RPMI7951 (cell line): Measurements from ENCODE around the gene HAND1. TPM values are rescaled to one million over a fixed set of nuclear protein-coding genes. Genes with fewer than 3 reads are reported as not detected.

Experiments
- DNase-seq: peaks from one replicate; pipeline ENCODE4 v3.0.0-alpha.2; 2012; ENCODE audit warnings: low read depth
- total RNA-seq: library from RNA; depleted of rRNA; stranded (reverse); fragments of >200 nt; shearing (Covaris generic); gene quantifications from 2 replicates; pipeline ENCODE4 v1.2.3, GENCODE V29; 2014

Gene HAND1
- total RNA-seq, 1 experiment from 2014 or later, result not detected

DNA sequence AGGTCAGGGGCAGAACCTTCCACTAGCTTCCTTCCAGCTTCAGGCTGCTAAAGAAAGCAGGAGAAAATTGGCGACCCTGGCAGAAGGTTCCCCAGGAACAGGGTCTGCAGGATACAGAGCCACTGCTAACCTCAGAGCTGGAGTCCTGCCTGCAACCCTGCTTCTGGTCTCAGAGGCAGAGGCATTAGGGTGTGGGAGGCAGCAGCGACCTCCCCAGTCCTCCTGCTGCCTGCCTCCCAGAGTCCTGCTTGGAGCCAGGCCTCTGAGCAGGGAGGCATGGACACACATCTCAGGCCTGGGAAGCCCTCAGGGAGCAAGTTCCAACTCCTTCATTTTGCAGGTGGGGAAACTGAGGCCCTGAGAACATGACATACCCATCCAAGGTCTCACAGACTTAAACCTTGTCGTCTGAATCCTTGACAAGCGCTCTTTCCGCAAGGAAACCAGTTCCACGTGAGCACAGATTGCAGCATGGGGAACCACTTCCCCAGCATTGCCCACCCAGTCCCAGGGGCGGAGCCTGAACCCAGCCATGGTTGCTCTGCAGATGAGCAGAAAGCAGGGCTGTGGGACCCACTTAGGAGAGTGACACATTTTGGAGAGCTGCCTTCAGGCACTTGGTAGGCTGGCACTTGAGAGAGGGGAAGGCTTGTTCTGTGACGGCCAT lies 28.2 kb upstream of the HAND1 start:
- DNase-seq, result no peak

DNA sequence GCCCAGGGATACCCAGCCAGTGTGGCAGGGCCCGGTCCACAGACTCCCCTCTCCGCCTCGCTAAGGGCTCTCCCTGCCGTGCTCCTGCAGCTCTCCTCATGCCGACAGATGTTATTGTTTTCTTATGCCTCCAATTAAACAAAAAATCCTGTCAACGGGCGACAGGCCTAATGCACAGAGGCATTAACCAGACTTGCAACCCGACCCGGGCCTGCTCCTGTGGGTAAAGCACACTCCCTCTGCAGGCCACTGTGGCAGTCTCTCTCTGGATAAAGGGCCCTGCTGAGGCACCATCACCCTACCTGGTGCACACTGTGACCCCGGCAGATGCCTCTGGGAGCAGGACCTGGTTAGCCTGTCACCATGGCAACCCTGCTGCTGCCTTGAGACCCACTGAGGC lies 27.5 kb upstream of the HAND1 start:
- DNase-seq, result no peak

DNA sequence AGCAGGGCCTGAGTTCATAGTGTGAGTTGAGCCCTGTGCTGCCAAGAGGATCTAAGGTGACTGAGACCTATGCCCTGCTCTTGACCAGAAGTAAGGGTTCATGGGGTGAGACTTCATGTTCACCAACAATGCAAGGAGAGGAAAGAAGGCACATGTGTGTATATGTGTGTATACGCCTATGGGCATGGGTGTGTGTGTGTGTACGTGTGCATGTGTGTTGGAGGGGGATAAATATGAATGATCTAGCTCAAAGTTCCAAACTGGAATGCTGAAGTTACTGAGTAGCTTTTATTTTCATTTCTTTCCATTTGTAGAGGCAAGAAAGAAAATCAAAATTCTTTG lies 25.6 kb upstream of the HAND1 start:
- no peak for DNase-seq

DNA sequence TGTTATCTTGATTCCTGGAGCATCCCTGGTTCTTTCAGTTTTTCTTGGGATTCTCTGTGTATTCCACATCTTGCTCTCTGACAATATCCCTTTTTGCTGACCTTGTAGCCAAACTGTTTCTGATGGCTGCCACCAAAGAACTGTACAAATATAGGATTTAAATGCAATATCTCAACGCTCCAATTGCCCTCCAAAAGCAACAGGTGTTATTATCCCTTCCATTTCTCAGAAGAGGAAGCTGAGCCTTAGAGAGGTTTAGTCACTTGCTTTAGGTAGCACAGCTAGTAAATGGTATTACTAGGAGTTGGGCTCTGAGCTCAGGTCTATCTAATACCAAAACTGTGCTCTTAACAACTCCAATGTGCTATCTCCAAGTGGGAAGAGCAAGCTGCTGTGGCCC lies 24.2 kb upstream of the HAND1 start:
- no peak for DNase-seq

DNA sequence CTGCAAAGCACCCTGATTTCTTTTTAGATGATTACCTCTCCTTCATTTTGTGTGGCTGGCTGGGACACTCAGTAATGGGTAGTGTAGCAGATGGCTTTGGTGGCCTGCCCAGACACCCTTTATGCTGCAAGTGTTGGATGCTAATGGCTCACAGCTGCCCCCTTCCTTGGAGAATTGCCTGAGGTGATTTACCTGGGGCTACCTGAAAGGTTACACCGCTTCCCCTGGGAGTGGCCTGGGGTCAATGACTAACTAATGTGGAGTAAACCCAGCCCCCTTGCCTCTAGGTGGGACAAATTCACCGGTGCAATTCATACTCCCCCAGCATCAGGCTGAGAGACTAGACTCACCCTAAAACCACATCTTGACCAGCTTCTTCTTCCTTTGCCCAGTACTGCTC lies 23.5 kb upstream of the HAND1 start:
- no peak for DNase-seq

DNA sequence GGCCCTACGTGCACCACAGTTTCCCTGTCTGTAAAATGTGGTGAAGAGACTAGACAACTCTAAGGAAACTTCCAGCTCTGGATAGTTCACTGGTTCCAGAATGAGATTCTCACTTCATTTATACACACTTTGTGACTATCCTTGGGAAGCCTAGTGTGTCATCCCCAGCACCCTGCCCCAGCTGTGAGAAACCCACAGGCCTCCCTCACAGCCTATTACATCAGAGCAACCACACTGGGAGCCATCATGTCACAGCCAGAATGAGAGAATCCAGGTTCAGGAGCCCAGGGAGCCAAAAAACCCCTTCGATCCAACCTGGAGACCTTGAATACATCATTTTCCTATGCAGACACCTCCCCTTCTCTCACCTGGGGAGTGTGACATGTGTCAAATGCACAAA lies 21.0 kb upstream of the HAND1 start:
- DNase-seq, result no peak

DNA sequence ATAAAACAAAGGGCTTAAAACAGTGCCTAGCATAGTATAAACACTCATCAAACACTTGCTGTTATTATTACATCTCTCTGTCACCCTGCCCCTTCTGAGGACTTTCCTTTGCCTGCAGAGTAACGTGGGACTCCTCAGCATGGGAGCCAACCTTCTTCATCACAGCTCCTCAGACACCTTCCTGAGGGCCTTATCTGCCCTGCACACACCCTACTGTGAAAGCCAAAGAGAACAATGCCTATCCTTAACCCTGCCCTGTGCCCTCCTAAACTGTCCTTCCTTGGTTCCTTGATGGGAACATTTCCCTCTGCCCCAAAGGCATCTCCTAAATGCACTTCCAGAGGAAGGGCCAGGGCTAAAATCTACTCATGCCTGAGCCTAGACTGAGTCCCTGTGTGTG lies 20.6 kb upstream of the HAND1 start:
- no peak for DNase-seq

DNA sequence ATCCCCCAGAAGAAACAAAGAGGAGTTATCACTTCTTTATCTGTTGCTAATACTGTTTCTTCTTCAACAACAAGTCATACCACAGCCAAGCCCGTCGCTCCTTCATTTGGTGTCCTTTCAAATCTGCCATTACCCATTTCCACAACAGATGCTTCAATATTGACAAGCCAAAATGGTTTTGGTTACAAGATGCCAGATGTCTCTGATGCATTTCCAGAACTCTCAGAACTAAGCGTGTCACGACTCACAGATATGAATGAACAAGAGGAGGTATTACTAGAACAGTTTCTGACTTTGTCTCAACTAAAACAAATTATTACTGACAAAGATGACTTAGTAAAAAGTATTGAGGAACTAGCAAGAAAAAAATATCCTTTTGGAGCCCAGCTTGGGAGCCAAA lies 16.0 kb upstream of the HAND1 start:
- no peak for DNase-seq

DNA sequence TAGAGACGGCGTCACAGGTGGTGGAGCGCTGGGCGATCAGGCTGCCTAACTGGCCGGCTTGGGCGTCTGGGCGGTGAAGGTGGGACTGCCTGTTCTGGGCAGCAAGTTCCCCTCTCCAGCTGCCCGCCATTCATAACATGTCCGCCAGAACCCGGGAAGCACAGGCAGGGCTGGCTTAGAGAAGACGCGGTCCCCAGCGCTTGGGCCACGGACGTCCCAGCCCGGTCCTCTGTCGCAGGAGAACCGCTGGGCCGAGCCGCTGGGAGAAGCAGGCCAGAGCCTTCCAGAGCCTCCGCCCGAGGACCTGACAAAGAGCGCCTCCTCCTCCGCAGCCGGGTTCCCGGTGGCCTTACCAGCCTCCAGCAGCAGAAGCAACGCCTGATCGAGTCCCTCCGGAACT lies 15.2 kb upstream of the HAND1 start:
- no peak for DNase-seq

DNA sequence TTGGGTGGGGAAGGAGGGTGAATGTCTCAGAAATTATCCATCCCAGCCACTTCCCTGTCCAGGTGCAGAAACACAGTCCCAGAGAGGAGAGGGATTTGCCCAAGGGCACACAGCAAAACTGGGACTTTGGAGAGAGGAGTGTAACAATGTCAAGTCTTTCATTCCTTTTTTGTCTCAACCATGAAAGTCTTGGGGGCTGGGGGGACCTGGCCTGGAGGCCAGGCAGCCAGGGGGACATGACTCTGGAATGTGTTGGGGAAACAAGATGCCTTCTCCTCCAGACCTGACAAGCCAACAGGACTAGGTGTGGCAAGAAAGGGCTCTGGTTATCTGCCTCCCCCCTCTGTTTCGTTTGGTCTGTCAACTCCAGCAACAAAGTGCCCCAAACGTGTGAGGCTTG lies 13.9 kb upstream of the HAND1 start:
- no peak for DNase-seq

DNA sequence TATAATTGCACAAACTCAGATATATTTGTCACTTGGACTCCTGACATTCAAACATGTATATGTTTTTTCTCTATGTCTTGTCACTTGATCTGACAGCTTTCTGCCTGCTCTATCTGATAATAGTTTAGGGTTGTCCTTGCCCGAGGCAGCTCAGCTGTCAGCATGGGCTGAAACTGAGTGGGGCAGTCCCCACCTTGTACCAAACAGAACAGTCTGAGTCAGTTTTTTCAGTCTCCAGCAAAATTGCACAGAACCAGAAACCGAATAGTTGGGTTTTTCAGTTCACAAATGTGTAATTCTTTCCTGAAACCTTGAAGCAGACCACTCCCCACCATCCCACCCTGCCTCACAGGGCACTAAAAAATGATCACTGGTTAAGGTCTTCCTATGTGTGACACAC lies 9.5 kb upstream of the HAND1 start:
- DNase-seq, result no peak

DNA sequence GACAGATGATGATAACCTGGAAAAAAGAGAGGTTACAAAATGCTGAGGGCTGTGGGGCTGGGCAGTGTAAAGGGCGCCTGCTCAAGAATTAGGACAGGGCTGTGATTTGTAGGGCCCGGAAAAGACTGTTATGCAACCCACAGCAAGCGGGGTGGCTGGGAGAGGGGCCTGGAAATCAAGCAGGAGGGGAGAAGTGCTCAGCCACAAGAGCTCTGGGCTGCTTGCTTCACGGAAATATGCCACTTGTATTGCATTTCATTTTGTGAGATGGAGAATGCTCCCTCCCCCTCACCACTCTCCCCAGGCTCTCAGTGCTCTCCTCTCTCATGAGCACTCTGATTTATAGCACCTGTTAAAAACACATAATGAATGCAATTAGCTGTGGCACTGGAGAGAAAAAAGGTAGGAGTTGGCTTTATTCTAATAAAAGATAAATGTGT lies 8.4 kb upstream of the HAND1 start:
- DNase-seq, result no peak

DNA sequence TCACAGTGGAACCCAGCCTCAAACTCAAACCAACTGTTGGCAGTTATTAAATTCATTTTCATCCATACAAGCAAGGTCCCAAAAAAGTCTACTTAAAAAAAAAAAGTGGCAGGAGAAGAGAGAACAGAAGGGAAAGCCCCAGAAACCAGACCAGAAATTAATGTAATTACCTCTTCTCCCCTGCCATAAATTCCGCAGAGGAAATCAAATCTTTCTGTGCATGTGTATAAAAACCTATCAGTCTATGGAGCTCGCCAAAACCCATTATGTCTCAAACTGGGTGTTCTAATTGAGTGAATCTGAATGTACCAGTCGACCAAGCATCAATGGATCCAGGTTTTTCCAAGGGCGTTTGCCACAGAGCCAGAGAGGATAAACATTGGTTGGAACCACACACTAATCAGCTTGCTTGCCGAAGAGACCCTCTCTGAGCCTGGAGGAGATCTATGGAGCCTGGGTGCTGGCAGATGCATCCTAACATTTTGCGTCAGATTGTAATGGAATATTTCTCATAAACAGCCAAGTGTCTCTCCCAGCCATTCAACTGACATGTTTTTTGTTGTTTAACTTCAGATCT lies 7.9 kb upstream of the HAND1 start:
- DNase-seq, result no peak

DNA sequence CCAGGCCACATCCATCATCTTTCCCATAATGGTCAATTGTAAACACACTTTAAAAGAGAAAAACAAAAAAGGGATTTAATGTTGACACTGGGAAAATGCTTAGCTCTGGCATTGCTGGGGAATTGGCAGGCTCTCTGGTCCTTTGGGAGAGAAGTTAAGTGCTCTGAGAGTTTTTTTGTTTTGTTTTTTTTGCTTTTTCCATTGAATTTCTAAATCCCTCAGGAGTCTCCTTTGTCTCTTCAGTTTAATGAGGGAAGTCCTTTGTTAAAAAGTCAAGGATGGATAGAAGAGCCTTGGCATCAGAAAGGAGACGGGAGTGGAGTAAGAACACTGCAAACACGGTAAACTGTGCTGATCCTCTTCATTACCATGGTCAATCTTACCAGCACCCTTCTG lies 7.1 kb upstream of the HAND1 start:
- DNase-seq, result no peak

DNA sequence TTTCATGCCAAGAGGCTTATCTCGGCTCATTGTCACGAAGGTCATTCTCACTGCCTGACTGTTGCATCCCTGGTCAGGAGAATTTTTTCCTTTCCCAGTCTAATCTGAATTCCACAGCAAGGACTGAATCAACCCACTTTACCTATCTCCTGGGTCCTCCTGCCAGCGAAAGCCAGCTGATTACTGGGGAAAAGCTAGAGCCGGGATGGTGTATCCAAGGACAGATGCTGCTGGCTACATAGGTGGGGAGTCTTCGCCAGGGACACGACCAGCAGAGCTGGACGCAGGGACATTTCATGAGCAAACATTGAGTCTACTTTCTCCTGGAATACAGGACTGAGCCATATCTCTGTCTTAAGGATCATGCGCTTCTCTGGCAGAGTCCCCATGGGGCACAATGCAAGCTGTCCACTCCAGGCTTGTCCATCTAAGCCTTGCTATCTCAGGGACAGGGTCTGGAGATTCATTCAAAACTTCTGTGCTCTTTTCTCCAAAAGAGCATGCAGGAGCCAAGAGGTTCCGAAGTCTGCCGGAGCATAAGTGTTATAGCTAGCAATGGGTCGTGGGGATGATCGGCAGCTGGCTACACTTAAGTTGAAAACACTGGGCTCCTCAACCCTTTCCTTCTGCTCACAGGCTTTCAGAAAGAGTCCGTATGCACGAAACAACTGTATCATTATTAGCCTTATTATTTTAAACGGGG lies 6.5 kb upstream of the HAND1 start:
- DNase-seq, result no peak

DNA sequence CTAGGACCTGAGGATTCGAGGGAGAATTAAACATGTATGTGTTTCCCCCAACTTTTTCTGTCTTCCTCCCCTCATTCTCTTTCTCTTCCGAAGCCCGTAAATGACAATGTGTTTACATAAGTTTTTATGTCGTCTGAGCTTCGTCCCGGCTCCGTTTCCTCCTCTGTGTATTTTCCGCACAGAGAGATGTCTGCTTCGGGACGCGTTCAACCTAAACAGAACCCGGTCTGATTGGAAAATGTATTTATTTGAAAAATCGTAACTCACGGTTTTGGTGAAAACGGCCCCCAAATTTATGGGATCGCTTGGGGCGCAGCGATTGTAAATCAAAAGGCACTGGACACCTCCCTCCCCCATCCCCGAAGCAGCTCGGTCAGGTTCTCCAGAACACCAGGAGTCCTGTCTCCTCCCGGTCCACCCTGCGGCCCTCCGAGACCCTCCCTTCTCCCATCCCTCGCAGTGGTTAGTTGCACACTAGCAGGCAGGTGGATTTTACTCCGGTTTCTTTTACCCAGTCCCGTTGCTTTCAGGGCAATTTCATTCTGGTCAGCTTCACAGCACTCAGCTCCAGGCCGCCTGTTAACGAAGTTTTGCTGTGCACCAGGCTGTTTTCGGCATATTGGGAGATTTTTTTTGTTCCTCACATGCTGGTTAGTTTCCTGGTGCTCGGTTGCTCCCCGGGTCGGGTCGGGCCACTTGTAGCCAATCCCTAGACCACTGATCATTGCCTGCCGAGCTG lies 5.8 kb upstream of the HAND1 start:
- no peak for DNase-seq

DNA sequence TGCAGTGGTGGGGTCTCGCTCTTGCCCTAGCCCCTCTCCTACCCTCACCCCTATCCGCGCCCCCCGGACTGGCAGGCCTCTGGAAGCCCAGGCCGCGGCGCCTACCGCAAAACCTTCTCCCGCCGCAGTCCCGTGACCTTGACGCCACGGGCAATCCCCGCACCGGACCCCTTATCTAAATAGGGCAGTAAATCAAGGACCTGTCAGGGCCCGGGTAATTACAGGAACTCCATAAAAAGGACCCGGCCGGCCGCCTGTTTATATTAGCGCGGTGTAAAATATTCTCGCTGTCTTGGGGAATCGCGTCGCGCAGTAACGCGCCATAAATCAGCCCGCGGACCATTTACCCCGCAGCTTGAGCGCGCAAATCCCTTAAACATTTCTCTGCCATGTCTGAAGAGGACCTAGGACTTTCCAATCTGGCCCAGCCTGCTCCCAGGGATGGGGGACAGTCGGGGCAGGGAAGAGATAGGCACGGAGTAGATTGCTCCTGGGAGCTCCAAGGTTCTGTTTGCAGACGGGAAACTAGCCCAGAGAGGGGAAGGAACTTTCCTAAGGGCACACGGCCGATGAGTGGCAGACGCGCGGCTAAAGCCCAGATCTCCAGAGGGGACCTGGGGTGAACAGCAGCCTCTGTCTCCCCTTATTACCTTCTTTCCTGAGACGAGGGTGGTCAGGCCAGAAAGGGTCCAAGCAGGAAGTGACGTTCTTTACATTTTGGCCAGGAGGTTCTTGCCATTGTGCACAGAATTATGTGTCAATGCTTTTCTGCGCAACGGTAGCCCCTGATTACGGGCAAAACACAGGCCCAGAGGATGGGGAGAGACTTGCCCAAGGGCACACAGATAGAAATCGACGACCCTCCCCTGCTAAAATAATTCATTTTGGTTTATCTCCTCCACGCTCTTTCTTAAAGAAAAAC lies 4.8 kb upstream of the HAND1 start:
- DNase-seq, result no peak

DNA sequence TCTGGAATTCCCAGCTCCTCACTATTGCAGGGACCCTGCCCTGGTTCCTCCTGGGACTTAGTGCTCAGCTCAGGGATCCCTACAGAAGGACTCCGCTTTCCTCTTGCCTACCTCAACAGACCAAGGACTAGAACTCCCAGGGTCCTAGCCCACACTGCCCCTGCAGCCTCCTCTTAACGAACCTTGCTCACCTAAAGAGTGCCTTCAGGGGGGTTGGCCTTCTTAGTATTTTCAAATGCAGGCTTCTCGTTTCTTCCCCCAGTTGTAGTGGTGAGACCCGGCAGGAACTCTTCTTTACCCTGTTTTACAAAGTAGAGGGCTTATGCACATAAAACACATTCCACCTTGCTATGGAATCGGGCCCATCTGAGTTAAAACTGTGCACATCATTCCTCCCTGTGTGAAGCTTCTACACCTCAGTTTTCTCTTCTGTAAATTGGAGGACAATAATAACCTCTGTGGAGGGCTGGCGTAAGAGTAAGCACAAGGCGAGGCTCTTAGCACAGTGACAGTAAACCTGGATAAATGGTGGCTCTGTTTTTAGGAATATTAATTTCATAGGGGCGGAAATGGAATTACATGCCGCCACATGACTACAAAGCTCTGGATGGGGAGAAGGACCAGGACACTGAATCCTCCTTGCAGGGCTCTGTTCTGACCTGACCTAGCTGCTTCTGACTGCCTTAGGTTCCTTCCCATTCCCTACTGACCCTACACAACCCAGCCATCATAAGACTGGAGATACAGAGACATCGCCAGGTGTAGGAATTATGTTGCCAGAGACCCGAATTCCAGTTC lies 3.8 kb upstream of the HAND1 start:
- DNase-seq, result no peak

DNA sequence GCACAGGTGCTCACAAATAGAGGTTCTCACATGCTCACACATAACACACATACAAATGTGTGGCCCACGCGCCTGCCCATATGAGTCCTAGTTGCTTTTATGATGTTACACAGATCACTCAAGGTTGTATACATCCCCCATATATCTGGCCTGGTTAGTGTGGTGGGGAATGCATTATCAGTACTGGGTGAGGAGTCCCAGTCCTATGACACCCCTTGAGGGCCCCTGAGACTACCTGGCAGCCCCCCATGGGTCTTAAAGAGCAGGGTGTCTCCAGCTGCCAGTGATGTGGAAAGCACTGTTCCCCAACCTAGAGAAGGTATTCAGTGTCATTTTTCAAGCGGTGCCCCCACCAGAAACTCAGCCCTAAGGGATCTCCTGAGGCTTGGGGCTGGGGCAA lies 2.8 kb upstream of the HAND1 start:
- no peak for DNase-seq

DNA sequence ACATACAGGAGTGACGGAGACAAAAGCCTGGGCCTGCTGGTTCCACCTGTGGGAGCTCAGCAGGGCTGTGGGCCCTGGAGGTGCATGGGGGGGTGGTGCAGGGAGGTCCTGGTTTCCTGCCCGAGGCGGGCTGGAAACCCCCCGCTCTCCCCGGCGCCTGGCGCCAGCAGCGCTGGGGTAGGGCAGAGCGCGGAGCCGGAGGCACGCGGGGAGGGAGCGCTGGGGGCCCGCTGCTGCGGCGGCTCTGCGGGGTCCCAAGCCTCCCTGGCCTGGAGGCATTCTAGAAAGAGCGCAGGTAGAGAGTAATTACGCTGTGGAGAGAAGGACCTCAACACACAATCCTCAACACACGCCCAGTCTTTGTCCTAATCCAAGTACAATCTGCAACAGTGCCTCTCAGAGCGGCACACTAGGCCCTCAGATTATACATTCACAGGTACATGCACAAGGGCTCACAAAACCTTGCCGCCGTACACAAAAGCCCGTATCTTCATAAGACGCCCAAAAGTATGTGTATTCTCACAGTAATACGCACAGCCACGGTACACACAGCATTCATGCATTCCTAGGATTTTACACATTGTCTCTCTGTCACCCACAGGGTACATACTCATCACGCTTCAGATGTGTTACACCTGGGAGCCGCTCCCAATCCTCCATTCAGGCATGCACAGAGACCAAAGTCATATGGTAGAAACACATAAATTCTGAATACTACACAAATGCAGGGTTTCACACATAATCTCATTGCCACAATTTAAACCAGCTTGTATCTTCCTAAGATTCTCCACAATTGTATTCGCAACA lies 2.1 kb upstream of the HAND1 start:
- DNase-seq, result no peak
